Fibroblast of lung (primary cell): ENCODE measurements around the gene GRID2IP.

Experiments used
- CTCF ChIP-seq, 2 donors: IDR thresholded peaks in 1 of 2; conservative IDR thresholded peaks in 1 of 2; 1 replicate in 1 of 2; 2 replicates in 1 of 2; pipeline ENCODE4 v1.5.1; 2011 to 2012; ENCODE audit warnings: low read length in 2 of 2, control low read depth in 1 of 2, inconsistent platforms in 1 of 2, low read depth in 1 of 2, mild to moderate bottlenecking in 1 of 2
- EZH2 ChIP-seq: IDR thresholded peaks from 2 replicates; pipeline ENCODE4 v1.5.1; 2012; ENCODE audit warnings: low read length, control low read depth, mild to moderate bottlenecking; ENCODE audit errors: missing control alignments

GRCh38 chr7:6520163-6520981, 30.9 kb downstream of the GRID2IP start:
- TF ChIP-seq CTCF (conservative IDR thresholded peaks at IDR 0.05 in 1 of 2, IDR thresholded peaks at IDR 0.05 in 1 of 2; ENCODE audit: low read depth in 1 of 2, low read length in 2 of 2): no peak
- TF ChIP-seq EZH2: no peak
